Mucosa of stomach (tissue), 1 donor: ENCODE results near the gene ZNF91.
A peak's percentile ranks its signal among the peaks of the same experiment; 100 is the strongest.
"Not testable (repeated sequence)": the region's sequence is repeated elsewhere in the genome, so short reads cannot be mapped to it uniquely, and the experiment has no call there.

Experiments
- H3K27me3 ChIP-seq: one replicate; pipeline ENCODE4 v1.7.0; 2013; ENCODE audit warnings: mild to moderate bottlenecking, low read length; ENCODE audit not compliant: control insufficient read depth, insufficient read depth
- H3K36me3 ChIP-seq: one replicate; pipeline ENCODE4 v1.7.0; 2013; ENCODE audit warnings: low read length; ENCODE audit not compliant: control insufficient read depth, insufficient read depth
- H3K4me1 ChIP-seq: one replicate; pipeline ENCODE4 v1.7.0; 2013; ENCODE audit warnings: mild to moderate bottlenecking, low read length; ENCODE audit not compliant: control insufficient read depth, insufficient read depth
- H3K4me3 ChIP-seq: one replicate; pipeline ENCODE4 v1.7.0; 2013; ENCODE audit warnings: low read length
- H3K9ac ChIP-seq: one replicate; pipeline ENCODE4 v1.7.0; 2013; ENCODE audit warnings: mild to moderate bottlenecking, low read length, moderate library complexity
- H3K9me3 ChIP-seq: one replicate; pipeline ENCODE4 v1.7.0; 2013; ENCODE audit warnings: mild to moderate bottlenecking, low read length, moderate library complexity; ENCODE audit not compliant: control insufficient read depth
- donor health status: Pancreatic carcinoma.

The ZNF91 gene

DNA sequence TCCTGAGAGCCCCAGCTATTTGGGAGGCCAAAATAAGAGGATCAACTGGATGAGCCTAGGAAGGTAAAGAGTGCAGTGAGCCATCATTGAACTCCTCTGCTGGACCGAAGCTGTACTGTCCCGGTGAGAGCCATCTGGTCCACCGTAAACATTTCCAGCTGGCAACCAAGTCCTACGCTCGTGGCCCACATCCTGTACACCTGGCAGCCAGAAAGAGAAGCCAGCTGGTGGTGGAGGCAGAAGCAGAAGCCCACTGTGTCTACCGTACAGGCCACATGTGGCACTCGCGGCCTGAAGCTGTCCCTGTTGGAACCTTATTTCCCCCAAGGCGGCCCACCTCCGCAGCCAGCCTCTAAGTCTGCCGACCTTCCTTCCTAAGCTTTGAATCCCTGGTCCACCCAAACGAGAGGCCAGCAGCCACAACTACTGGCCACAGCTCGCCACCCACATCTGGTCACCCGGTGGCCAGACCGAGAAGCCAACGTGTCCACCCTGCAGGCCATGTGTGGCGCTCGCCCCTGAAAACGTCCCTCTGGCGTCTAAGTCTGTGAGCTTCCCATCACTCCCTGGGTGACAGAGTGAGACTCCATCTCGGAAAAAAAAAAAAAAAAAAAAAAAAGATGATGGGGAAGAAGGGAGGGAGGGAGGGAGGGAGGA lies 14.2 kb upstream of the ZNF91 start:
- no peaks in the 10 kb centered on the region for H3K9me3 ChIP-seq
- no peaks in the 10 kb centered on the region for H3K27me3 ChIP-seq
- H3K36me3 ChIP-seq: no peaks in the 10 kb centered on the region
- H3K4me3 ChIP-seq: no peak overlapping the region
- no peak overlapping the region for H3K9ac ChIP-seq
- peaks cover 4% of the 10 kb centered on the region for H3K4me1 ChIP-seq

DNA sequence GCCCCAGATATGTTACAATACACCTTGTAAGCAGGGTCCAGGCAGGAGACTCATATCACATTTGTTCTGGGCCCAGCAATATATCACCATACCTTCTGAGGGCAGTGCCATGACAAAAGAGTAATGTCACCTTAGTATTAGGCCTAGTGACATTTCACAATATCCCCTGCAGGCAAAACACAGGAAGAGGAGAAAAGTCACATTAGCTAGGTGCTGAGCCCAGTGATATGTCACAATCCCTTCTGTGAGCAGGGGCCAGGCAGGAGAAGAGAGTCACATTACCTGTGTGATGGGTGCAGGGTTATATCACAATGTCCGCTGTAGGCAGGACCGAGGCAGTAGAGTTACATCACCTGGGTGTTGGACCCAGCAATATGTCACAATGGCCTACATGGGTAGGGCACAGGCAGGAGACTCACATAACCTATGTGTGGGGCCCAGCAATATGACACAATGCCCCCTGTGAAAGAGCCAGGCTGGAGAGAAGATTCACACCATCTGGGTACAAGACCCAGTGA lies 12.4 kb upstream of the ZNF91 start:
- Histone ChIP-seq H3K36me3 (no peaks in the 10 kb centered on the region), H3K4me3 (no peak overlapping the region), H3K9me3 (no peaks in the 10 kb centered on the region), H3K27me3 (no peaks in the 10 kb centered on the region), H3K9ac (no peak overlapping the region), H3K4me1 (peaks cover 8% of the 10 kb centered on the region)

DNA sequence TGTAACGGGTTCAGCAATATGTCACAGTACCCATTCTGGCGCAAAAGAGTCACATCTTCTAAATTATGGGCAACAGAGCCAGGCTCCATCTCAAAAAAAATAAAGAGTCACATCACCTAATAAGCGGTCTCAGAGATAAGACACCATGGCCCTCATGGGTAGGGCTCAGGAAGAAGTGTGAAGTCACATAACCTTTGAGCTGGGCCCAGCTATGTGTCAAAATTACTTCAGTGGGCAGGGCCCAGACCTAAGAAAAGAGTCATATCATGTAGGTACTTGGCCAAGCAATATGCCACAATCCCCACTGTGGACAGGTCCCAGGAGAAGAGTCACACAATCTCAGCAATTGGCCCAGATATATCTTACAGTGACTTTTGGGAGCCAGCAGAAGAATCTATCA lies 11.4 kb upstream of the ZNF91 start:
- H3K9me3 ChIP-seq: no peaks in the 10 kb centered on the region
- no peak overlapping the region for H3K4me3 ChIP-seq
- no peak overlapping the region for H3K9ac ChIP-seq
- H3K4me1 ChIP-seq: peaks cover 13% of the 10 kb centered on the region
- H3K27me3 ChIP-seq: no peaks in the 10 kb centered on the region
- no peaks in the 10 kb centered on the region for H3K36me3 ChIP-seq

GRCh38 chr19:23406091-23406490 lies 10.8 kb upstream of the ZNF91 start:
- no peaks in the 10 kb centered on the region for H3K27me3 ChIP-seq
- H3K9me3 ChIP-seq: no peaks in the 10 kb centered on the region
- H3K4me1 ChIP-seq: peaks cover 13% of the 10 kb centered on the region
- H3K9ac ChIP-seq: no peak overlapping the region
- H3K4me3 ChIP-seq: no peak overlapping the region
- no peaks in the 10 kb centered on the region for H3K36me3 ChIP-seq

DNA sequence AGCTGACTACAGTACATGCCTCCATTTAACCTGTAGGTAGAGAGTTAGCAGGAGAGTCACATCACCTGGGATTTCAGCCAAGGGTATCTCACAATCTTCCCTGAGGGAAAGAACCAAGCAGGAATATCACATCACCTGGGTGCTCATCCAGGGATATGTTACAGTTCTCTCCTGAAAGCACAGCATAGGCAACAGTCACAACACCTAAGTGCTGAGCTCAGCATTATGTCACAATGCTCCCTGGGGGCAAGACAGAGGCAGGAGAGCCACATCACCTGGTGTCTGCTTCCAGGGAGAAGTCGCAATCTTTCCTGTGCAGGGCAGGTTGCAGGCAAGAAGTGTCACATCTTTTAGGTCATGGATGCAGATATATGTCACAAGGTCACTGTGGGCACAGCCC lies 9.4 kb upstream of the ZNF91 start:
- Histone ChIP-seq H3K27me3 (no peaks in the 10 kb centered on the region), H3K4me1 (peaks cover 9% of the 10 kb centered on the region), H3K4me3 (no peak overlapping the region), H3K36me3 (no peaks in the 10 kb centered on the region), H3K9ac (no peak overlapping the region), H3K9me3 (no peaks in the 10 kb centered on the region)

- Histone ChIP-seq H3K9ac (peak overlapping the region; percentile 23), H3K4me1 (peaks cover 9% of the 10 kb centered on the region), H3K4me3 (no peak overlapping the region), H3K9me3 (no peaks in the 10 kb centered on the region), H3K27me3 (no peaks in the 10 kb centered on the region), H3K36me3 (no peaks in the 10 kb centered on the region)
These were observed 8.5 kb upstream of the ZNF91 start for GRCh38 chr19:23403581-23404324.

GRCh38 chr19:23403052-23403451 lies 7.8 kb upstream of the ZNF91 start:
- H3K9ac ChIP-seq: peak overlapping the region; percentile 23
- H3K27me3 ChIP-seq: no peaks in the 10 kb centered on the region

GRCh38 chr19:23402388-23402787 lies 7.1 kb upstream of the ZNF91 start:
- Histone ChIP-seq H3K4me3 (no peak overlapping the region), H3K27me3 (no peaks in the 10 kb centered on the region), H3K36me3 (no peaks in the 10 kb centered on the region), H3K9ac (peak overlapping the region; percentile 0), H3K4me1 (peaks cover 9% of the 10 kb centered on the region), H3K9me3 (no peaks in the 10 kb centered on the region)

More at GRCh38 chr19:23403052-23403451, 7.8 kb upstream of the ZNF91 start:
- Histone ChIP-seq H3K4me1 (peaks cover 9% of the 10 kb centered on the region), H3K4me3 (no peak overlapping the region), H3K36me3 (no peaks in the 10 kb centered on the region), H3K9me3 (no peaks in the 10 kb centered on the region)

GRCh38 chr19:23401086-23401610 lies 5.9 kb upstream of the ZNF91 start:
- no peaks in the 10 kb centered on the region for H3K27me3 ChIP-seq
- H3K9me3 ChIP-seq: no peaks in the 10 kb centered on the region
- no peak overlapping the region for H3K4me3 ChIP-seq
- no peak overlapping the region for H3K9ac ChIP-seq
- no peaks in the 10 kb centered on the region for H3K36me3 ChIP-seq
- peaks cover 9% of the 10 kb centered on the region for H3K4me1 ChIP-seq

DNA sequence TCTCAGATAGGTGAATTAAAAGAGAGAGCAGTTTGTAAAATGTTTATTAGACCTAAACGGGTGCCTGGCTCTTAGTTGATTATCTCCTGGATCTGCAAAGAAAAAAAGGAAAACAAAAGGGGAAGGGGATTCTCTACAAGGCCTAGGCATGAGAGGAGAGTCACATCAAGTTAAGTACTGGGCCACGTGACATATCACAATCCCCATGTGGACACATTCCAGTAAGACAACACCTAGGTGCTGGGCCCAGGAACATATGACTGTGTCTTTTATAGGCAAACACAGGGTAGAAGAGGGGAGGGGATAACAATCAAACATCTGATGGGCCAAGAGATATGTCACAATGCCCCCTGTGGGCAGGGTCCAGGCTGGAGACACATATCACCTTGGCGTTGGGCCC lies 4.2 kb upstream of the ZNF91 start:
- no peaks in the 10 kb centered on the region for H3K27me3 ChIP-seq
- H3K4me3 ChIP-seq: no peak overlapping the region
- no peaks in the 10 kb centered on the region for H3K9me3 ChIP-seq

DNA sequence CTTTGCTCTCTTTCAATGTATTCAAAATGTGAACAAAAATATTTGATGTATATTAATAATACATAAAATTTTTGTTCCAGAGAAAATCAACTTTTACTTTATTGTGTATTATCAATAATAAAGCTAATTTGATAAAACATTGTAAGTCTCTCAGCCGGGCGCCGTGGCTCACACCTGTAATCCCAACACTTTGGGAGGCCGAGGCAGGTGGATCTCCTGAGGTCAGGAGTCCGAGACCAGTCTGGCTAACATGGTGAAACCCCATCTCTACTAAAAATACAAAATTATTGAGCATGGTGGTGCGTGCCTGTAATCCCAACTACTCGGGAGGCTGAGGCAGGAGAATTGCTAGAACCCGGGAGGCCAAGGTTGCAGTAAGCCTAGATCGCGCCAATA lies 449 bp upstream of the ZNF91 start:
- peaks cover 22% of the 10 kb centered on the region for H3K4me1 ChIP-seq
- H3K27me3 ChIP-seq, H3K9me3 ChIP-seq, H3K36me3 ChIP-seq, H3K9ac ChIP-seq, H3K4me3 ChIP-seq: not testable (repeated sequence)

More for the DNA sequence above, 4.2 kb upstream of the ZNF91 start:
- peaks cover 9% of the 10 kb centered on the region for H3K4me1 ChIP-seq
- H3K36me3 ChIP-seq: no peaks in the 10 kb centered on the region
- H3K9ac ChIP-seq: no peak overlapping the region

DNA sequence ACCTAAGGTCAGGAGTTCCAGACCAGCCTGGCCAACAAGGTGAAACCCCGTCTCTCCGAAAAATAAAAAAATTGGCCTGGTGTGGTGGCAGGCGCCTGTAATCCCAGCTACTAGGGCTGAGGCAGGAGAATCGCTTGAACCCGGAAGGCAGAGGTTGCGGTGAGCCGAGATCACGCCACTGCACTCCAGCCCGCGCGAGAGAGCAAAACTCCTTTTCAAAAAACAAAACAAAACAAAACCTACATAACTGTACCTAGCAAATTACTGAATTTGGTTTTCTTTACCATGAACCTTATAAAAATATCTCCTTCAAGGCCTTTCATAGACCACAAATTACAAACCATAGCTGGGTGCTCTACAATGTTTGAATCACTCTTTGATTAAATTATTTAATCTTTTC lies 760 bp downstream of the ZNF91 start:
- Histone ChIP-seq H3K9ac (peak overlapping the region; percentile 100), H3K4me3 (peak overlapping the region; percentile 100), H3K27me3 (no peaks in the 10 kb centered on the region), H3K9me3 (no peaks in the 10 kb centered on the region), H3K36me3 (no peaks in the 10 kb centered on the region), H3K4me1 (peaks cover 22% of the 10 kb centered on the region)
